HepG2 (cell line): Measurements from ENCODE around the gene EIF5A. TPM values are rescaled to one million over a fixed set of nuclear protein-coding genes. Genes with fewer than 3 reads are reported as not detected.

Experiments
- CAMTA2 ChIP-seq: sonication (generic); formaldehyde crosslinking; IDR thresholded peaks from 2 replicates; pipeline ENCODE4 v1.4.0; 2020; ENCODE audit warnings: mild to moderate bottlenecking, missing genetic modification reagents, borderline replicate concordance
- EEA1 ChIP-seq: sonication (generic); formaldehyde crosslinking; IDR thresholded peaks from 2 replicates; pipeline ENCODE4 v1.5.1; 2020; ENCODE audit warnings: mild to moderate bottlenecking, missing genetic modification reagents, borderline replicate concordance
- KLF13 ChIP-seq: sonication (generic); formaldehyde crosslinking; IDR thresholded peaks from 2 replicates; pipeline ENCODE4 v1.4.0; 2020; ENCODE audit warnings: mild to moderate bottlenecking, missing genetic modification reagents
- MTF2 ChIP-seq: sonication (generic); formaldehyde crosslinking; IDR thresholded peaks from 2 replicates; pipeline ENCODE4 v1.5.0; 2020; ENCODE audit warnings: missing genetic modification reagents, borderline replicate concordance
- PCBP2 ChIP-seq: fragments of 200-400 bp; formaldehyde crosslinking; optimal IDR thresholded peaks from 2 replicates; pipeline ENCODE3; 2018; ENCODE audit warnings: low read length, low read depth; ENCODE audit not compliant: poor library complexity, severe bottlenecking
- ZNF761 ChIP-seq: sonication (generic); formaldehyde crosslinking; conservative IDR thresholded peaks from 2 replicates; pipeline ENCODE4 v1.4.0; 2020; ENCODE audit warnings: mild to moderate bottlenecking, missing genetic modification reagents
- ZNF841 ChIP-seq: sonication (generic); formaldehyde crosslinking; IDR thresholded peaks from 2 replicates; pipeline ENCODE4 v1.8.1; 2023; ENCODE audit warnings: missing genetic modification reagents, borderline replicate concordance
- polyA plus RNA-seq, 8 experiments: library from polyadenylated mRNA; depleted of rRNA in 3 of 8; stranded (reverse) in 7 of 8; unstranded in 1 of 8; fragments of >200 nt; fragmentation: Illumina TruSeq in 4 of 8; extraction: Trizol in 4 of 8; gene quantifications; 2 replicates each; pipeline versions ENCODE4 v1.2.1 to v1.2.3, GENCODE V29; 2011 to 2016; ENCODE audit warnings: low read depth in 4 of 8, missing spikeins in 1 of 8, mixed read lengths in 1 of 8; ENCODE audit not compliant: insufficient read depth in 1 of 8
- total RNA-seq, 5 experiments: library from RNA; depleted of rRNA; stranded (reverse); fragments of >200 nt; fragmentation: Illumina TruSeq; extraction: Trizol; gene quantifications; 2 replicates each; pipeline ENCODE4 v1.2.3, GENCODE V29; 2016; ENCODE audit warnings: low read depth in 1 of 5
- TF ChIP-seq, protein P1 (sequence below): sonication (generic); formaldehyde crosslinking; IDR thresholded peaks from 2 replicates; pipeline ENCODE4 v1.5.1; 2020; ENCODE audit warnings: mild to moderate bottlenecking, missing genetic modification reagents, borderline replicate concordance

Gene EIF5A
- total and polyA plus RNA-seq, 2 of the 13 experiments (the other 11 are each of a cell fraction or from before 2014, with no cell fraction given), result 319 to 337 TPM

DNA sequence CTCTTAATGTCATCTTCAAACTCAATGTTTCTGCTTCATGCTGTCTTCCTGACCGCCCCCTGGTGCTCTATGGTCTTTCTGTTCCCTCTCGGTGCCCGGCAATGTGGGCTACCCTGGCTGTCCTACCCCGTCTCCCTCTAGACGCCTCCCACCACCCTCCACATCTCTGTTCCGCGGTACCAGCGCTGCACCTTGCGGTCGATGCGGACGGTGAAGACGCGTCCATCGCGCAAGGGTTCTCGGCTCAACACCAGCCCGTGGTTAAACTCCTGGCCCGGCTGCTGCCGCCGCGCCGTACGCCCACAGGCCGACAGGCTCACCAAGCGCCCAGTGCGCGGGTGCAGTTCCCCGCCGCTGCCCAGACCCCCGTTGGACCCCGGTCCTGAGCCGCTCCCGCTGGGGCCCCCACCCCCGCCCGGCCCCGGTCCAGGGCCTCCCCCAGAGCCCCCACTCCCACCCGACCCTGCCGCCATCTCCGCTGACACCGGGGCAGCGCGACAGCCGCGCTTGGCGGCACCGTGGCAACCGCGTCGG, 21.5 kb downstream of the EIF5A start, which contains the start of gene NEURL4 (continued):
- TF ChIP-seq, protein P1, sequence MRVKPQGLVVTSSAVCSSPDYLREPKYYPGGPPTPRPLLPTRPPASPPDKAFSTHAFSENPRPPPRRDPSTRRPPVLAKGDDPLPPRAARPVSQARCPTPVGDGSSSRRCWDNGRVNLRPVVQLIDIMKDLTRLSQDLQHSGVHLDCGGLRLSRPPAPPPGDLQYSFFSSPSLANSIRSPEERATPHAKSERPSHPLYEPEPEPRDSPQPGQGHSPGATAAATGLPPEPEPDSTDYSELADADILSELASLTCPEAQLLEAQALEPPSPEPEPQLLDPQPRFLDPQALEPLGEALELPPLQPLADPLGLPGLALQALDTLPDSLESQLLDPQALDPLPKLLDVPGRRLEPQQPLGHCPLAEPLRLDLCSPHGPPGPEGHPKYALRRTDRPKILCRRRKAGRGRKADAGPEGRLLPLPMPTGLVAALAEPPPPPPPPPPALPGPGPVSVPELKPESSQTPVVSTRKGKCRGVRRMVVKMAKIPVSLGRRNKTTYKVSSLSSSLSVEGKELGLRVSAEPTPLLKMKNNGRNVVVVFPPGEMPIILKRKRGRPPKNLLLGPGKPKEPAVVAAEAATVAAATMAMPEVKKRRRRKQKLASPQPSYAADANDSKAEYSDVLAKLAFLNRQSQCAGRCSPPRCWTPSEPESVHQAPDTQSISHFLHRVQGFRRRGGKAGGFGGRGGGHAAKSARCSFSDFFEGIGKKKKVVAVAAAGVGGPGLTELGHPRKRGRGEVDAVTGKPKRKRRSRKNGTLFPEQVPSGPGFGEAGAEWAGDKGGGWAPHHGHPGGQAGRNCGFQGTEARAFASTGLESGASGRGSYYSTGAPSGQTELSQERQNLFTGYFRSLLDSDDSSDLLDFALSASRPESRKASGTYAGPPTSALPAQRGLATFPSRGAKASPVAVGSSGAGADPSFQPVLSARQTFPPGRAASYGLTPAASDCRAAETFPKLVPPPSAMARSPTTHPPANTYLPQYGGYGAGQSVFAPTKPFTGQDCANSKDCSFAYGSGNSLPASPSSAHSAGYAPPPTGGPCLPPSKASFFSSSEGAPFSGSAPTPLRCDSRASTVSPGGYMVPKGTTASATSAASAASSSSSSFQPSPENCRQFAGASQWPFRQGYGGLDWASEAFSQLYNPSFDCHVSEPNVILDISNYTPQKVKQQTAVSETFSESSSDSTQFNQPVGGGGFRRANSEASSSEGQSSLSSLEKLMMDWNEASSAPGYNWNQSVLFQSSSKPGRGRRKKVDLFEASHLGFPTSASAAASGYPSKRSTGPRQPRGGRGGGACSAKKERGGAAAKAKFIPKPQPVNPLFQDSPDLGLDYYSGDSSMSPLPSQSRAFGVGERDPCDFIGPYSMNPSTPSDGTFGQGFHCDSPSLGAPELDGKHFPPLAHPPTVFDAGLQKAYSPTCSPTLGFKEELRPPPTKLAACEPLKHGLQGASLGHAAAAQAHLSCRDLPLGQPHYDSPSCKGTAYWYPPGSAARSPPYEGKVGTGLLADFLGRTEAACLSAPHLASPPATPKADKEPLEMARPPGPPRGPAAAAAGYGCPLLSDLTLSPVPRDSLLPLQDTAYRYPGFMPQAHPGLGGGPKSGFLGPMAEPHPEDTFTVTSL (CRISPR knock-in tag), result no peak
- no peak for TF ChIP-seq PCBP2
- peak; percentile 42; the same call in 1 of the 2 replicates for TF ChIP-seq MTF2
- TF ChIP-seq ZNF761 (CRISPR knock-in tag), result 0 out of 2 replicates have a peak, but pooled peaks have one; percentile 21
- TF ChIP-seq ZNF841 (CRISPR knock-in tag), result no peak
- TF ChIP-seq CAMTA2 (CRISPR knock-in tag), result no peak
- no peak for TF ChIP-seq EEA1 (CRISPR knock-in tag)
- no peak for TF ChIP-seq KLF13 (CRISPR knock-in tag)
